ENCODE measurements around the gene CDH4. TPM values are rescaled to one million over a fixed set of nuclear protein-coding genes. Genes with fewer than 3 reads are reported as not detected.

Gene CDH4
- total and polyA plus RNA-seq, 2 of the 13 experiments (the other 11 are each of a cell fraction or from before 2014, with no cell fraction given): not detected

- ATAC-seq (peak; percentile 15; the same call in 2 of the 3 replicates), DNase-seq (ENCODE audit: low spot score) (no peak), FAIRE-seq (no peak)
- BruUV-seq (replicated peaks): no TSS peak
- Histone ChIP-seq H3K9ac (ENCODE audit: insufficient read depth, low read depth, low read length) (no peak overlapping the region), H3K9me3 (ENCODE audit: low read length) (peaks cover 4% of the 10 kb centered on the region; the same call in 1 of the 2 replicates), H4K20me1 (ENCODE audit: insufficient read depth, low read length) (no peaks in the 10 kb centered on the region; the same call in 1 of the 2 replicates), H3K27me3 (ENCODE audit: control insufficient read depth in 1 of 2, insufficient read depth in 2 of 2, low read length in 2 of 2) (peaks cover 25 to 64% of the 10 kb centered on the region in 2 experiments), H3K4me3 (replicated peaks in 1 of 3; ENCODE audit: insufficient read depth in 1 of 3, low read depth in 2 of 3, low read length in 3 of 3) (no peak overlapping the region), H3K4me1 (ENCODE audit: insufficient read depth, low read length) (no peaks in the 10 kb centered on the region), H3K27ac (ENCODE audit: extremely low read length, insufficient read depth, low read length) (no peak overlapping the region), H3K36me3 (replicated peaks in 1 of 2; ENCODE audit: control insufficient read depth in 1 of 2, insufficient read depth in 2 of 2, low read length in 2 of 2) (no peaks in the 10 kb centered on the region), H2AFZ (ENCODE audit: low read length) (no peak overlapping the region), H3K4me2 (ENCODE audit: low read depth, low read length) (no peak overlapping the region), H3K79me2 (ENCODE audit: insufficient read depth, low read length) (no peaks in the 10 kb centered on the region)
- in situ Hi-C loops (cut with HindIII; ENCODE audit: extremely low pct_ligation_motif_present, low pct_unique_long_range_greater_than_20kb) (no loop called here), intact Hi-C loops (cut with micrococcal nuclease; ENCODE audit: unreplicated experiment) (no loop called here)
- ChIA-PET CTCF (ENCODE audit: low intra/inter-chr PET ratio, low total read pairs) (no interaction called here), POLR2A (no interaction called here)
- TF ChIP-seq EZH2 (conservative IDR thresholded peaks at IDR 0.05; ENCODE audit: low read depth, low read length) (peak; percentile 19; the same call in 1 of the 2 replicates), POLR2G (IDR thresholded peaks at IDR 0.05; ENCODE audit: low read depth, low read length) (no peak)
- 20% methylated on average over 25 of the region's 27 CpGs for WGBS (ENCODE audit: low lambda C conversion rate)
Observed at GRCh38 chr20:61819921-61820825, 568.1 kb downstream of the CDH4 start.

- POLR2A ChIA-PET: no interaction called here
- H2AFZ ChIP-seq (ENCODE audit: low read length): no peak overlapping the region
- TF ChIP-seq ZFP41 (CRISPR knock-in tag; IDR thresholded peaks at IDR 0.05; ENCODE audit: borderline replicate concordance): no peak
- no peak for TF ChIP-seq AKAP8 (CRISPR knock-in tag; IDR thresholded peaks at IDR 0.05)
- no peak for TF ChIP-seq ZNF264 (CRISPR knock-in tag; IDR thresholded peaks at IDR 0.05)
- TF ChIP-seq EED (CRISPR knock-in tag; IDR thresholded peaks at IDR 0.05): no peak
- TF ChIP-seq TRAFD1 (CRISPR knock-in tag; IDR thresholded peaks at IDR 0.05; ENCODE audit: borderline replicate concordance): no peak
- no peak for TF ChIP-seq NBN (conservative IDR thresholded peaks at IDR 0.05)
- no peak for TF ChIP-seq ZNF747 (CRISPR knock-in tag; IDR thresholded peaks at IDR 0.05; ENCODE audit: borderline replicate concordance)
- no peak for TF ChIP-seq TIGD3 (CRISPR knock-in tag; IDR thresholded peaks at IDR 0.05; ENCODE audit: borderline replicate concordance)
- no peak for TF ChIP-seq ZC3H13 (CRISPR knock-in tag; IDR thresholded peaks at IDR 0.05)
- no peak for TF ChIP-seq SP140L (CRISPR knock-in tag; IDR thresholded peaks at IDR 0.05; ENCODE audit: borderline replicate concordance)
- TF ChIP-seq ZNF256 (CRISPR knock-in tag; conservative IDR thresholded peaks at IDR 0.05): no peak
- TF ChIP-seq HDAC1 (CRISPR knock-in tag; IDR thresholded peaks at IDR 0.05): no peak
- TF ChIP-seq TCF12 (IDR thresholded peaks at IDR 0.05): no peak
- no peak for TF ChIP-seq TCF12 (CRISPR knock-in tag; IDR thresholded peaks at IDR 0.05)
Observed at GRCh38 chr20:61821735-61822134, 569.7 kb downstream of the CDH4 start.

More at GRCh38 chr20:61821735-61822134, 569.7 kb downstream of the CDH4 start:
- 13% methylated on average over 5 of the region's 5 CpGs for WGBS (ENCODE audit: low lambda C conversion rate)
- Histone ChIP-seq H3K9ac (ENCODE audit: insufficient read depth, low read depth, low read length) (no peak overlapping the region), H3K4me3 (replicated peaks in 1 of 3; ENCODE audit: insufficient read depth in 1 of 3, low read depth in 2 of 3, low read length in 3 of 3) (no peak overlapping the region), H4K20me1 (ENCODE audit: insufficient read depth, low read length) (no peaks in the 10 kb centered on the region; the same call in 1 of the 2 replicates), H3K9me3 (ENCODE audit: low read length) (peaks cover 4% of the 10 kb centered on the region; the same call in 1 of the 2 replicates), H3K79me2 (ENCODE audit: insufficient read depth, low read length) (no peaks in the 10 kb centered on the region), H3K4me2 (ENCODE audit: low read depth, low read length) (no peak overlapping the region), H3K27ac (ENCODE audit: extremely low read length, insufficient read depth, low read length) (no peak overlapping the region), H3K36me3 (replicated peaks in 1 of 2; ENCODE audit: control insufficient read depth in 1 of 2, insufficient read depth in 2 of 2, low read length in 2 of 2) (no peaks in the 10 kb centered on the region), H3K27me3 (ENCODE audit: control insufficient read depth in 1 of 2, insufficient read depth in 2 of 2, low read length in 2 of 2) (peaks cover 21 to 64% of the 10 kb centered on the region in 2 experiments), H3K4me1 (ENCODE audit: insufficient read depth, low read length) (no peaks in the 10 kb centered on the region)
- CTCF ChIA-PET (ENCODE audit: low intra/inter-chr PET ratio, low total read pairs): no interaction called here
- BruUV-seq (replicated peaks): no TSS peak
- in situ Hi-C loops (cut with HindIII; ENCODE audit: extremely low pct_ligation_motif_present, low pct_unique_long_range_greater_than_20kb): no loop called here
- no peak for ATAC-seq
- intact Hi-C loops (cut with micrococcal nuclease; ENCODE audit: unreplicated experiment): no loop called here
- no peak for FAIRE-seq
- no peak for DNase-seq (ENCODE audit: low spot score)

Data from HepG2 (cell line).